Chondrocyte (in vitro differentiated cells): ENCODE results near the gene RALY. TPM values are rescaled to one million over a fixed set of nuclear protein-coding genes. Genes with fewer than 3 reads are reported as not detected.

Experiments
- DNase-seq: peaks from one replicate; pipeline ENCODE4 v3.0.0; 2021; ENCODE audit warnings: mixed read lengths, low spot score
- H3K27ac Mint-ChIP-seq: one replicate; pipeline ENCODE4 v1.8.0; 2021; ENCODE audit warnings: mild to moderate bottlenecking, moderate library complexity, mixed read lengths; ENCODE audit not compliant: unreplicated experiment
- H3K27me3 Mint-ChIP-seq: 2 replicates; pipeline ENCODE4 v1.8.0; 2021; ENCODE audit warnings: low read depth, mixed read lengths
- H3K36me3 Mint-ChIP-seq: 2 replicates; pipeline ENCODE4 v1.8.0; 2021; ENCODE audit warnings: low read depth, mixed read lengths
- H3K4me1 Mint-ChIP-seq: 2 replicates; pipeline ENCODE4 v1.8.0; 2021; ENCODE audit warnings: low read depth, mild to moderate bottlenecking, mixed read lengths
- H3K4me3 Mint-ChIP-seq: one replicate; pipeline ENCODE4 v1.8.0; 2021; ENCODE audit warnings: mild to moderate bottlenecking, moderate library complexity, mixed read lengths; ENCODE audit not compliant: unreplicated experiment
- H3K9me3 Mint-ChIP-seq: 2 replicates; pipeline ENCODE4 v1.8.0; 2021; ENCODE audit warnings: low read depth, mixed read lengths
- CTCF ChIP-seq: fragments of 200-600 bp; sonication (generic); IDR thresholded peaks from 2 replicates; pipeline ENCODE4 v1.5.0; 2021; ENCODE audit warnings: antibody characterized with exemption, mild to moderate bottlenecking, moderate library complexity
- total RNA-seq: library from RNA; stranded (reverse); gene quantifications from 3 replicates; pipeline ENCODE4 v1.2.1, GENCODE V29; 2021

Gene RALY
- total RNA-seq, 1 donor from 2014 or later: 169 TPM

DNA sequence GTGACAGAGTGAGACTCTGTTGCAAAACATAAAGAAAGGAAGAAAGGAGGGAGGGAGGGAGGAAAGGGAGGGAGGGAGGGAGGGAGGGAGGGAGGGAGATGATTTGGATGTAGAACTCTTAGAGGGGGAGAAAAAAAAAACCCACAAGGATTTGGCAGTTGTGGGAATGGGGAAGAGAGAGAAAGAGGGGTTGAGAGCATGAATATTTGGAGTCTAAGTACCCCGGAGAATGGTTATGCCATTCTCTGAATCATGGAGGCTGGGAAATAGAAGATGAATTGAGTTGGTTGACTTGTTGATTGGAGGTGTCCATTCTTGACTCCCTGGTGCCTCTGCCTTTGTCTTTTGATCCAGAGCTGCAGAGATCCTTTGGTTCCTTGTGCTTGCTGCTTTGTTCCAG lies 35.7 kb downstream of the RALY start:
- no peak for DNase-seq
- H3K4me1 Mint-ChIP-seq: peaks cover 20% of the 10 kb centered on the region
- no peak overlapping the region for H3K27ac Mint-ChIP-seq
- no peak overlapping the region for H3K4me3 Mint-ChIP-seq
- no peaks in the 10 kb centered on the region for H3K9me3 Mint-ChIP-seq
- no peaks in the 10 kb centered on the region for H3K27me3 Mint-ChIP-seq
- peaks cover 18% of the 10 kb centered on the region for H3K36me3 Mint-ChIP-seq
- no peak for TF ChIP-seq CTCF

GRCh38 chr20:34030456-34030855 lies 36.7 kb downstream of the RALY start:
- Mint-ChIP-seq H3K9me3 (no peaks in the 10 kb centered on the region), H3K36me3 (peaks cover 18% of the 10 kb centered on the region), H3K4me3 (no peak overlapping the region), H3K4me1 (peaks cover 9% of the 10 kb centered on the region), H3K27ac (no peak overlapping the region), H3K27me3 (no peaks in the 10 kb centered on the region)
- DNase-seq: no peak
- no peak for TF ChIP-seq CTCF

DNA sequence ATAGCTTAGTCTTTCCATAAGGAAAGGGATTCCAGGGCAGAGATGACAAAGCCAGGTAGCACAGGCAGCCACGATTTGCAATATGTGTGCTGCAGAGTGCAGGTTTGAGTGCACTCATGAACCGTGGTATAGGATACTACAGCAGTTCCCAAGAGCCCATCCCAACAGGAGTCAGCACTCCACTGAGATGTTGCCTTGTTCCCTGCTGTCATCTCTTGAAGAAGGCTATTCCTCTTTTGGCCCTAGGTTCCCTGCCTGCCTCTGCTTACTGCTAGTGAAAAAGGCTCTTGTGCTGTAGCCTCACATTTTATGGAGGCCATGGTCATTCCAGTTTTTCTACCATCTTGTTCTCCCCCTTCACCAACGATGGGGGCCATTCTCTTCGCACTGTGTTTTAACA lies 40.2 kb downstream of the RALY start:
- H3K36me3 Mint-ChIP-seq: peaks cover 18% of the 10 kb centered on the region
- DNase-seq: no peak
- H3K4me1 Mint-ChIP-seq: peaks cover 18% of the 10 kb centered on the region
- H3K27ac Mint-ChIP-seq: no peak overlapping the region
- H3K9me3 Mint-ChIP-seq: no peaks in the 10 kb centered on the region
- no peak for TF ChIP-seq CTCF
- H3K27me3 Mint-ChIP-seq: no peaks in the 10 kb centered on the region
- H3K4me3 Mint-ChIP-seq: no peak overlapping the region

GRCh38 chr20:34037121-34037520 lies 43.4 kb downstream of the RALY start:
- no peaks in the 10 kb centered on the region for H3K27me3 Mint-ChIP-seq
- H3K4me1 Mint-ChIP-seq: peaks cover 18% of the 10 kb centered on the region
- no peak for TF ChIP-seq CTCF
- peak overlapping the region; percentile 55 for H3K27ac Mint-ChIP-seq
- no peak overlapping the region for H3K4me3 Mint-ChIP-seq
- H3K9me3 Mint-ChIP-seq: no peaks in the 10 kb centered on the region
- peaks cover 17% of the 10 kb centered on the region for H3K36me3 Mint-ChIP-seq
- no peak for DNase-seq

- Mint-ChIP-seq H3K4me3 (no peak overlapping the region), H3K27me3 (no peaks in the 10 kb centered on the region), H3K27ac (peak overlapping the region; percentile 52), H3K4me1 (peaks cover 24% of the 10 kb centered on the region), H3K9me3 (no peaks in the 10 kb centered on the region), H3K36me3 (peaks cover 14% of the 10 kb centered on the region)
- no peak for DNase-seq
- TF ChIP-seq CTCF: no peak
Observed at GRCh38 chr20:34037767-34038166, 44.1 kb downstream of the RALY start.
